GM12873 (cell line): ENCODE data around the gene UBL7.

ENCODE experiments used
- TF ChIP-seq, protein P1 (sequence below): IDR thresholded peaks from 2 replicates; pipeline ENCODE4 v1.5.1; 2012; ENCODE audit warnings: low read depth, mild to moderate bottlenecking, moderate library complexity, low read length, control low read depth; ENCODE audit not compliant: insufficient read depth; ENCODE audit errors: missing control alignments

UBL7 gene

DNA sequence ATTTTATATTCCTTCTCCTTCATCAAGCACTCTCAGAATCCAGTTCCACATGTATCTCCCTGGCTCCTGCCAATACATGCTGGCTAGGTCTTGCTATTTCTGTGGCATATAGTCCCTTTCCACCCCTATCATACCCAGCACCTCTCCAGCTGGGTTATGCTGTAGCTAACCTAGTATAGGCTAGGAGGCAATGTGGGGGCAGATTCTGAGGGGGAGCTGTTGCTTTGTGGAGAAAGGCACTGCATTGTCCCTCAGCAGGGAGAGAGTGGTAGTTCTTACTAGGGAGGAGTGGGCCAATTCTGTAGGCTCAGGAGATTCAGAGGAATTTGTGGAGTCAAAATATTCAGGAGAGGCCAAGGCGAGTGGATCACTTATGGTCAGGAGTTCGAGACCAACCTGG is 39.4 kb upstream of the UBL7 start:
- TF ChIP-seq, protein P1, sequence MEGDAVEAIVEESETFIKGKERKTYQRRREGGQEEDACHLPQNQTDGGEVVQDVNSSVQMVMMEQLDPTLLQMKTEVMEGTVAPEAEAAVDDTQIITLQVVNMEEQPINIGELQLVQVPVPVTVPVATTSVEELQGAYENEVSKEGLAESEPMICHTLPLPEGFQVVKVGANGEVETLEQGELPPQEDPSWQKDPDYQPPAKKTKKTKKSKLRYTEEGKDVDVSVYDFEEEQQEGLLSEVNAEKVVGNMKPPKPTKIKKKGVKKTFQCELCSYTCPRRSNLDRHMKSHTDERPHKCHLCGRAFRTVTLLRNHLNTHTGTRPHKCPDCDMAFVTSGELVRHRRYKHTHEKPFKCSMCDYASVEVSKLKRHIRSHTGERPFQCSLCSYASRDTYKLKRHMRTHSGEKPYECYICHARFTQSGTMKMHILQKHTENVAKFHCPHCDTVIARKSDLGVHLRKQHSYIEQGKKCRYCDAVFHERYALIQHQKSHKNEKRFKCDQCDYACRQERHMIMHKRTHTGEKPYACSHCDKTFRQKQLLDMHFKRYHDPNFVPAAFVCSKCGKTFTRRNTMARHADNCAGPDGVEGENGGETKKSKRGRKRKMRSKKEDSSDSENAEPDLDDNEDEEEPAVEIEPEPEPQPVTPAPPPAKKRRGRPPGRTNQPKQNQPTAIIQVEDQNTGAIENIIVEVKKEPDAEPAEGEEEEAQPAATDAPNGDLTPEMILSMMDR, result no peak

DNA sequence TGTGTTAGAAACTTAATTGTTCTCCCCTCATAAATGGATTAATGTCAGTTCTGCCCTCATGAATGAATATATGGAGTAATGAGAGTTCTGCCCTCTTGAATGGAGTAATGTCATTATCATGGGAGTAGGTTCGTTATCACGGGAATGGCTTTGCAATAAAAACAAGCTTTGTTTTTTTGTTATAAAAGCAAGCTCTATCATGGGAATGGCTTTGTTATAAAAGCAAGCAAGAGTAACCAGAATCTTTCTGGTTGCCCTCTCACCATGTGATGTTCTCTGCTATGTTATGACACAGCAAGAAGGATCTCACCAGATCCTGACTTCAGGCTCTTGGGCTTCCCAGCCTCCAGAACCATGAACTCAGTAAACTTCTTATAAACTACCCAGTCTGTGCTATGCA is 38.4 kb upstream of the UBL7 start:
- TF ChIP-seq, protein P1, result no peak

DNA sequence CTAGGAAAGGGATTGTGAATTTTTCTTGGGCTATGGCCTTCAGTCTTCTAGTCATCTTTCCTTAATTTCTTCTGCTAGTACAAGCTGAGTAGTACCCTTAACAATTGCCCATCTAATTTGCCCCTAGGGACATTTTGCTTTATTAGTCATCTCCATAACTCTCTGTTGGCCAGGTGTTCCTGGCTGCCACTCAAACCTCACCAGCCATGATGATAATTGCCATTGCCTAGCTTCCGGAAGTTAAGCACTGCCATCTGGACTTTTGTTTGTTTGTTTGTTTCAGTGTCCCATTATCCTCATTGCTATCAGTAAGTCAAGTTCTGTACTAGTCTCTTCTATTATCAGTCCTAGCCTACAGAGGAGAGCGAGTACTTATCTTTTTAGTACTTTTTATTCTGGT is 36.6 kb upstream of the UBL7 start:
- TF ChIP-seq, protein P1, result no peak

DNA sequence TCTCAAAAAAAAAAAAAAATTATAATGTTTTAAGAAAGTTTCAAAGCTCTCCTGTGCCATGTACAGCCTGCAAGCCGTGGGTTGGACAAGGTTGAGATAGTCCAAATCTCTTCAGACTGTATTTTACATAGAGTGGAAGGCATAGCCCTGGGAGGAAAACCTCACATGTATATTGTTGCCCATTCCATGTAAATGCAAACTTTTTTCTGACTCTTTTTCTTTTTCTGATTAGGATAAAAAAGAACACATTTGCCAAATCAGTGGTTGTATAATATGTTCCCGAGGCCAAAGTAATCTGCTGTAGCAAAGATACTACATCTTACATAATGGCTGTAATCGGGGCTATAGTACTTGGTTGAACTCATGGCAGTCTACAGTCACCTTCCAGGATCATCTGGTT is 35.7 kb upstream of the UBL7 start:
- TF ChIP-seq, protein P1, result no peak

DNA sequence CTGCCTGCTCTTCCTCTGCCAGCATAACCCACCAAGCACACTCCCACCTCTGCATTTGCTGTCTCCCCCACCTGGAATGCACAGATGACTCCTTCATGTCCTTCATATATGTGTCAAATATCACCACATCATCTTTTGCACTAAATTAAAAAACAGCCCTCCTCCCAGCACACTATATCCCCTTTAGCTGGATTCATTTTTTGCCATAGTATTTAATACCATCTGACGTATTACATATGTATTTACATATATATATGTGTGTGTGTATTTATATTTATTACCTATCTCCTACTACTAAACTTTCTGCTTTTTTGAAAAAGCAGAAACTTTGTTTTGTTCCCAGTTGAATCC is 29.4 kb upstream of the UBL7 start:
- TF ChIP-seq, protein P1, result no peak

DNA sequence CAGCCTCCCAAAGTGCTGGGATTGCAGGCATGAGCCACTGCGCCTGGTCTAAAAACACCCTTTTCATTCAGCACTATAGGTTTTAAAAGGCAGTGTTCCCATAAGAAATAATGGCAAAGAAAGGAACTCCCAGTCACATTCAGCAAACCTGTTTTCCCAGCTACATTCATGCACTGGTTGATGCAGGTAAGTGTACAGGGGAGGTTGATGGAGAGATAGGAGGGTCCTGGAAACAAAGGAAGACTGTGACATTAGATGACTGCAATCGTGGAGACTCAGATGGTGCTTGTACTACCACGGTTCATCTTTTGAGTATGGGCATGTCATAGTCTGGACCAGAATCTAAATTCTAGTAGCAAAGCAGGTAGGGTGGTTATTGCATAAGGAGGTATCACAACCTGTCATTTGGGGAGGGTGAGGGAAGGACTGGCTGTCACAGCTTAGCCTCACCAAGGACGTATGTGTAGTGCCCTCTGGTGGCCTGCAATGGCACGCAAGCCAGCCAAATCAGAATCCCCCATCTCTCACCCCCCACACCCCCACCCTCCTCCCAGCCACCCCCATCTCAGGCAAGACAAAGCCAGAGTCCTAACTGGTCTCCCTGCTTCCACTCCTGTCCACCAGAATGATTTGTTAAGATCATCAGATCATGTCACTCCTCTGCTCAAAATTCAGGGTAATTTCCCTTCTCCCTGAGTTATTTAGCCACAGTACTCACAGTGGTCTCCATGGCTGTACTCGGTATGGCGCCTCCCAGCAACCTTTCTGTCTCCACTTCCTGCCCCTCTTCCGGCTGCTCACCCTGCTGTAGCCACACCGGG is 28.8 kb upstream of the UBL7 start:
- TF ChIP-seq, protein P1, result peak; percentile 90

DNA sequence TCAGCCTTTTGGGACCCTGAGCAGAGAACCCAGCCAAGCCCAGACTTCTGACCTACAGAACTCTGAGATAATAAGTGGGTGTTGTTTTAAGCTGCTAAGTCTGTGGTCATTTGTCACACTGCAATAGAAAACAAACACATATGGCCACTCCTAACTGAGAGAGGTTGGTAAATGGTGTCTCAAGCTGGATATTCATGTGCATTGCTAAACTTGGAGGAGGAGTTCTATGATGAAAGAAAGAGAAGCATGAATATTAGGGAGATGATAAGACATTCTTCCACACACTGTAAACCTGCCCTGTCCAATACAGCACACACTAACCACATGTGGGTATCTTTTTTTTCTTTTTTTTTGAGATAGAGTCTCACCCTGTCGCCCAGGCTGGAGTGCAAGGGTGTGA is 27.8 kb upstream of the UBL7 start:
- TF ChIP-seq, protein P1, result no peak
